ENCODE measurements around the gene ARF6.
"Not testable (repeated sequence)": the region's sequence is repeated elsewhere in the genome, so short reads cannot be mapped to it uniquely, and the experiment has no call there.

The ARF6 gene

GRCh38 chr14:49892636-49893308 is at the start of gene ARF6:
Gene ARF6, plus strand, starts transcription at chr14:49893082. Its CDS starts 655 bp downstream, at chr14:49893737.
- DNase-seq (ENCODE audit: low read depth) = peak; percentile 94

GRCh38 chr14:49849213-49849847 is 43.6 kb upstream of the ARF6 start:
- no peak for DNase-seq (ENCODE audit: low read depth)

- no peak for DNase-seq (ENCODE audit: low read depth)
Observed at GRCh38 chr14:49851813-49852212, 41.1 kb upstream of the ARF6 start.

- peak; percentile 82 for DNase-seq (ENCODE audit: low read depth)
Observed at GRCh38 chr14:49852301-49853157, 40.4 kb upstream of the ARF6 start, which contains the start of gene NEMF. Gene NEMF, minus strand, starts transcription at chr14:49852788. Its CDS starts 35 bp downstream, at chr14:49852753.

GRCh38 chr14:49853158-49853477 is 39.8 kb upstream of the ARF6 start:
- no peak for DNase-seq (ENCODE audit: low read depth)

GRCh38 chr14:49853572-49854375 is 39.1 kb upstream of the ARF6 start:
- peak; percentile 83 for DNase-seq (ENCODE audit: low read depth)

GRCh38 chr14:49857427-49858003 is 35.4 kb upstream of the ARF6 start:
- DNase-seq (ENCODE audit: low read depth) = no peak

- DNase-seq (ENCODE audit: low read depth) = no peak
Observed at GRCh38 chr14:49858383-49858782, 34.5 kb upstream of the ARF6 start.

- no peak for DNase-seq (ENCODE audit: low read depth)
Observed at GRCh38 chr14:49860988-49861698, 31.7 kb upstream of the ARF6 start.

- peak; percentile 88 for DNase-seq (ENCODE audit: low read depth)
Observed at GRCh38 chr14:49861699-49862088, 31.2 kb upstream of the ARF6 start.

- peak; percentile 80 for DNase-seq (ENCODE audit: low read depth)
Observed at GRCh38 chr14:49862089-49862673, 30.7 kb upstream of the ARF6 start.

GRCh38 chr14:49863487-49864281 is 29.2 kb upstream of the ARF6 start:
- DNase-seq (ENCODE audit: low read depth) = no peak

GRCh38 chr14:49865431-49865859 is 27.4 kb upstream of the ARF6 start:
- peak; percentile 44 for DNase-seq (ENCODE audit: low read depth)

- peak; percentile 89 for DNase-seq (ENCODE audit: low read depth)
Observed at GRCh38 chr14:49867831-49868719, 24.8 kb upstream of the ARF6 start.

GRCh38 chr14:49868720-49869114 is 24.2 kb upstream of the ARF6 start:
- no peak for DNase-seq (ENCODE audit: low read depth)

- no peak for DNase-seq (ENCODE audit: low read depth)
Observed at GRCh38 chr14:49870908-49871307, 22.0 kb upstream of the ARF6 start.

- not testable (repeated sequence) for DNase-seq (ENCODE audit: low read depth)
Observed at GRCh38 chr14:49873548-49873947, 19.3 kb upstream of the ARF6 start.

- DNase-seq (ENCODE audit: low read depth) = no peak
Observed at GRCh38 chr14:49875640-49876198, 17.2 kb upstream of the ARF6 start.

Data from amniotic epithelial cell (primary cell).